Keratinocyte (primary cell): ENCODE measurements around the gene KANTR. TPM values are rescaled to one million over a fixed set of nuclear protein-coding genes. Genes with fewer than 3 reads are reported as not detected.

Experiments used
- DNase-seq: peaks from one replicate; pipeline ENCODE4 v3.0.0-alpha.2; 2011; ENCODE audit warnings: low read depth, missing footprints, low spot score
- FAIRE-seq: peaks from 2 replicates; lab custom pipeline; 2011; peaks lifted over from hg19 to GRCh38; lab: Jason Lieb, UNC
- H2AFZ ChIP-seq: 2 replicates; pipeline ENCODE4 v1.6.0; 2012; ENCODE audit warnings: low read length, control low read depth, inconsistent platforms; ENCODE audit not compliant: control insufficient read depth
- H3K27ac ChIP-seq: 2 replicates; pipeline ENCODE4 v1.5.1; 2011; ENCODE audit warnings: low read length; ENCODE audit not compliant: control insufficient read depth, insufficient read depth
- H3K27me3 ChIP-seq: 3 replicates; pipeline ENCODE4 v1.6.0; 2011; ENCODE audit warnings: low read length; ENCODE audit not compliant: control insufficient read depth, insufficient read depth; ENCODE audit errors: extremely low read depth
- H3K36me3 ChIP-seq, 2 experiments: 2 replicates in 1 of 2; 3 replicates in 1 of 2; pipeline ENCODE4 v1.5.1; 2011; ENCODE audit warnings: low read length in 2 of 2, mild to moderate bottlenecking in 1 of 2; ENCODE audit not compliant: control insufficient read depth in 2 of 2, insufficient read depth in 2 of 2; ENCODE audit errors: extremely low read depth in 1 of 2
- H3K4me1 ChIP-seq: 3 replicates; pipeline ENCODE4 v1.5.1; 2011; ENCODE audit warnings: low read length; ENCODE audit not compliant: control insufficient read depth, insufficient read depth; ENCODE audit errors: extremely low read depth
- H3K4me2 ChIP-seq: 3 replicates; pipeline ENCODE4 v1.6.0; 2011; ENCODE audit warnings: low read depth, low read length; ENCODE audit not compliant: control insufficient read depth, insufficient read depth; ENCODE audit errors: extremely low read depth
- H3K4me3 ChIP-seq, 3 experiments: fragments of 200-600 bp in 1 of 3; sonication (generic) in 1 of 3; 2 replicates in 2 of 3; 3 replicates in 1 of 3; pipeline ENCODE4 v1.5.1; 2011 to 2016; ENCODE audit warnings: low read length in 3 of 3, mild to moderate bottlenecking in 3 of 3, control low read depth in 2 of 3, inconsistent platforms in 1 of 3, low read depth in 1 of 3, mixed read lengths in 1 of 3, mixed run types in 1 of 3, moderate library complexity in 1 of 3; ENCODE audit not compliant: control insufficient read depth in 2 of 3, insufficient read depth in 2 of 3; ENCODE audit errors: extremely low read depth in 1 of 3
- H3K79me2 ChIP-seq: 2 replicates; pipeline ENCODE4 v1.6.0; 2012; ENCODE audit warnings: low read length; ENCODE audit not compliant: control insufficient read depth, insufficient read depth
- H3K9ac ChIP-seq: 3 replicates; pipeline ENCODE4 v1.6.0; 2011; ENCODE audit warnings: low read length; ENCODE audit not compliant: control insufficient read depth, insufficient read depth; ENCODE audit errors: extremely low read depth
- H3K9me1 ChIP-seq: 3 replicates; pipeline ENCODE4 v1.6.0; 2011; ENCODE audit warnings: low read length; ENCODE audit not compliant: control insufficient read depth, insufficient read depth; ENCODE audit errors: extremely low read depth
- H3K9me3 ChIP-seq: 2 replicates; pipeline ENCODE4 v1.5.1; 2012; ENCODE audit warnings: low read depth, low read length; ENCODE audit not compliant: control insufficient read depth
- H4K20me1 ChIP-seq: 3 replicates; pipeline ENCODE4 v1.6.0; 2011; ENCODE audit warnings: low read length; ENCODE audit not compliant: control insufficient read depth, insufficient read depth; ENCODE audit errors: extremely low read depth
- EZH2 ChIP-seq: IDR thresholded peaks from one replicate; pipeline ENCODE4 v1.6.1; 2012; ENCODE audit warnings: inconsistent platforms, mild to moderate bottlenecking, low read length, moderate library complexity
- dilution Hi-C: fragments of 300-500 bp; cut with MboI; formaldehyde crosslinking; loops from one replicate; pipeline ENCODE4 v1.7.0; 2020; ENCODE audit warnings: low sequenced_read_pairs; ENCODE audit not compliant: extremely low pct_ligation_motif_present
- polyA plus RNA-seq, 5 experiments: library from polyadenylated mRNA; depleted of rRNA in 3 of 5; stranded (reverse) in 3 of 5; stranded (forward) in 1 of 5; unstranded in 1 of 5; fragments of >200 nt; gene quantifications; 1 replicate in 1 of 5; 2 replicates in 3 of 5; 3 replicates in 1 of 5; pipeline versions ENCODE4 v1.2.1 to v1.2.3, GENCODE V29; 2011 to 2012; ENCODE audit warnings: missing spikeins in 2 of 5, low read depth in 1 of 5, low replicate concordance in 1 of 5
- TF ChIP-seq, protein P1 (sequence below), 3 experiments: IDR thresholded peaks in 1 of 3; conservative IDR thresholded peaks in 1 of 3; optimal IDR thresholded peaks in 1 of 3; 2 replicates in 2 of 3; 3 replicates in 1 of 3; pipeline versions ENCODE3 to v1.5.1; 2011; ENCODE audit warnings: low read length in 3 of 3, mild to moderate bottlenecking in 3 of 3, moderate library complexity in 2 of 3, control low read depth in 1 of 3, inconsistent platforms in 1 of 3; ENCODE audit not compliant: insufficient read depth in 2 of 3; ENCODE audit errors: extremely low read depth in 1 of 3

The KANTR gene
- polyA plus RNA-seq, 1 donor (not counting 4 experiments of a cell fraction or from before 2014, with no cell fraction given): 3.8 TPM

DNA sequence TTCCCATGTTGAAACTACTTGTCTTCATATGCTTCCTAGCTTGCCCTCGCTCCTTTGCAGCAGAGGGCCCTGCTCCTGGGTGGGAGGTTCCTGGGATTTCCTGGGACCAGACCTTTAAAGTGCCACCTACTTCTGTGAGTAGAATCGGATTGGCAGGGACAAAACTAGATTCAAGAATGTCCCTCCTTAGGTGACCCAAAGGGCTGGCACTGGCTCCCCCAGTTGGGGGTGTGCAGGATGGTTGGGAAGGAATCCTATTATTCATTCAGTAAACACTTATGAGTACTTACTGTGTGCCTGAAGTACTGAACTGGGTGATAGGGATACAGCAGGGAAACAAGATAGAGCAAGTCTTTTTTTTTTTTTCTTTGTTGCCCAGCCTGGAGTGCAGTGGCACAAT lies 2.6 kb upstream of the KANTR start:
- Histone ChIP-seq H3K27ac (no peak overlapping the region), H3K9ac (no peak overlapping the region), H3K9me1 (no peaks in the 10 kb centered on the region), H3K9me3 (no peaks in the 10 kb centered on the region), H3K79me2 (no peaks in the 10 kb centered on the region), H3K4me1 (peaks cover 7% of the 10 kb centered on the region), H2AFZ (no peak overlapping the region), H3K4me2 (no peak overlapping the region), H3K4me3 (no peak overlapping the region), H4K20me1 (no peaks in the 10 kb centered on the region), H3K27me3 (no peaks in the 10 kb centered on the region), H3K36me3 (no peaks in the 10 kb centered on the region)
- TF ChIP-seq, protein P1, sequence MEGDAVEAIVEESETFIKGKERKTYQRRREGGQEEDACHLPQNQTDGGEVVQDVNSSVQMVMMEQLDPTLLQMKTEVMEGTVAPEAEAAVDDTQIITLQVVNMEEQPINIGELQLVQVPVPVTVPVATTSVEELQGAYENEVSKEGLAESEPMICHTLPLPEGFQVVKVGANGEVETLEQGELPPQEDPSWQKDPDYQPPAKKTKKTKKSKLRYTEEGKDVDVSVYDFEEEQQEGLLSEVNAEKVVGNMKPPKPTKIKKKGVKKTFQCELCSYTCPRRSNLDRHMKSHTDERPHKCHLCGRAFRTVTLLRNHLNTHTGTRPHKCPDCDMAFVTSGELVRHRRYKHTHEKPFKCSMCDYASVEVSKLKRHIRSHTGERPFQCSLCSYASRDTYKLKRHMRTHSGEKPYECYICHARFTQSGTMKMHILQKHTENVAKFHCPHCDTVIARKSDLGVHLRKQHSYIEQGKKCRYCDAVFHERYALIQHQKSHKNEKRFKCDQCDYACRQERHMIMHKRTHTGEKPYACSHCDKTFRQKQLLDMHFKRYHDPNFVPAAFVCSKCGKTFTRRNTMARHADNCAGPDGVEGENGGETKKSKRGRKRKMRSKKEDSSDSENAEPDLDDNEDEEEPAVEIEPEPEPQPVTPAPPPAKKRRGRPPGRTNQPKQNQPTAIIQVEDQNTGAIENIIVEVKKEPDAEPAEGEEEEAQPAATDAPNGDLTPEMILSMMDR (optimal IDR thresholded peaks at IDR 0.05 in 1 of 3, IDR thresholded peaks at IDR 0.05 in 1 of 3, conservative IDR thresholded peaks at IDR 0.05 in 1 of 3; ENCODE audit: extremely low read depth in 1 of 3, insufficient read depth in 2 of 3, low read length in 3 of 3): no peak
- no peak for TF ChIP-seq EZH2
- FAIRE-seq: no peak
- no peak for DNase-seq
- dilution Hi-C loops: no loop called here

DNA sequence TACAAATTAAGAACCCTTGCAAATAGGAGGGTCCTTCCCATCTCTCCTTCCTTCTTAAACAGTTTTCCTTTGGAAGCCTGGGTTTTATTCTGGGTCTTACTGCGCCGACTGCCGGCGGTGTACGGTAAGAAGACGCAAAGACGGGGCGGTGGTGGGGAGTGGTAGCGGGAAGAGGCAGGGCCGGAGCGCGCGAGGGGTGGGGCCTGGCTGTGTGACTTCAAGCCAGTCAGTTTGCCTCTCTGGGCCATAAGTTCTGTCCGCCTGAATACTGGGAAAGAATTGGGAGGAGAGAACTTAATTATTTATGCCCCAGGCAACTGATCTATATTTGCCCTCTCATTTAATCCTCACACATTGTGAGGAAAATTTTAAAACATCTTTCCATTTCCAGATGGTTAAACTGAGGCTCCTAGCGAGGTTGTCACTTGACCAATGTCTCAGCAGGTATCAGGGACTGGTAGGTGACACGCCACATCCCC lies 726 bp upstream of the KANTR start:
- Histone ChIP-seq H3K9me1 (no peaks in the 10 kb centered on the region), H2AFZ (peak overlapping the region; percentile 84), H3K4me3 (peak overlapping the region; percentile 3 to 74 (median 62)), H3K27ac (peak overlapping the region; percentile 76), H3K79me2 (no peaks in the 10 kb centered on the region), H3K4me2 (peak overlapping the region; percentile 76), H3K36me3 (no peaks in the 10 kb centered on the region), H3K9me3 (no peaks in the 10 kb centered on the region), H3K9ac (peak overlapping the region; percentile 30), H3K27me3 (no peaks in the 10 kb centered on the region), H3K4me1 (peaks cover 4% of the 10 kb centered on the region), H4K20me1 (no peaks in the 10 kb centered on the region)
- dilution Hi-C loops: no loop called here
- no peak for TF ChIP-seq EZH2
- TF ChIP-seq, protein P1 (optimal IDR thresholded peaks at IDR 0.05 in 1 of 3, IDR thresholded peaks at IDR 0.05 in 1 of 3, conservative IDR thresholded peaks at IDR 0.05 in 1 of 3; ENCODE audit: extremely low read depth in 1 of 3, insufficient read depth in 2 of 3, low read length in 3 of 3): peak; percentile 38 to 60 (median 49)
- peak; percentile 23 for FAIRE-seq
- no peak for DNase-seq
